Activated CD4-positive, alpha-beta memory T cell treated with anti-CD3 and anti-CD28 coated beads for 36 hours (primary cell): ENCODE measurements around the gene SNTG2. TPM values are rescaled to one million over a fixed set of nuclear protein-coding genes. Genes with fewer than 3 reads are reported as not detected.

ENCODE experiments used
- CTCF ChIA-PET: fragments of 350-600 bp; sonication (Branson Sonifier 250); formaldehyde crosslinking; loops from one replicate; lab custom pipeline; 2021; ENCODE audit warnings: antibody characterized with exemption, inconsistent platforms; lab: Charles Lee
- POLR2A ChIA-PET: fragments of 350-600 bp; sonication (Branson Sonifier 250); formaldehyde crosslinking; loops from one replicate; lab custom pipeline; 2021; ENCODE audit warnings: antibody characterized with exemption; lab: Charles Lee
- DNase-seq: peaks from one replicate; pipeline ENCODE4 v3.0.0-alpha.2; 2020
- H3K27ac Mint-ChIP-seq: one replicate; pipeline ENCODE4 v1.8.0; 2021; ENCODE audit warnings: mixed read lengths
- H3K27me3 Mint-ChIP-seq: one replicate; pipeline ENCODE4 v1.8.0; 2021; ENCODE audit warnings: mixed read lengths
- H3K36me3 Mint-ChIP-seq: one replicate; pipeline ENCODE4 v1.8.0; 2021; ENCODE audit warnings: mixed read lengths
- H3K4me1 Mint-ChIP-seq: one replicate; pipeline ENCODE4 v1.8.0; 2021; ENCODE audit warnings: low read depth, mixed read lengths
- H3K4me3 Mint-ChIP-seq: one replicate; pipeline ENCODE4 v1.8.0; 2021; ENCODE audit warnings: mild to moderate bottlenecking, mixed read lengths
- H3K9me3 Mint-ChIP-seq: one replicate; pipeline ENCODE4 v1.8.0; 2021; ENCODE audit warnings: mixed read lengths
- intact Hi-C: fragments of 100-400 bp; cut with micrococcal nuclease; formaldehyde crosslinking; loops from one replicate; pipeline ENCODE4 v1.15.1; 2023
- total RNA-seq, 2 experiments: library from RNA; stranded (reverse); gene quantifications; one replicate each; pipeline ENCODE4 v1.2.3, GENCODE V29; 2021

Gene SNTG2
- total RNA-seq, 2 experiments from 2014 or later: 0.67 to 0.94 TPM

GRCh38 chr2:1231466-1232063 lies 280.9 kb downstream of the SNTG2 start:
- Mint-ChIP-seq H3K36me3 (no peaks in the 10 kb centered on the region), H3K27ac (no peak overlapping the region), H3K27me3 (no peaks in the 10 kb centered on the region), H3K9me3 (no peaks in the 10 kb centered on the region), H3K4me3 (no peak overlapping the region), H3K4me1 (no peaks in the 10 kb centered on the region)
- ChIA-PET POLR2A (no interaction called here), CTCF (no interaction called here)
- DNase-seq: no peak
- intact Hi-C loops: no loop called here

GRCh38 chr2:1233281-1233680 lies 282.6 kb downstream of the SNTG2 start:
- intact Hi-C loops: no loop called here
- ChIA-PET CTCF (no interaction called here), POLR2A (no interaction called here)
- Mint-ChIP-seq H3K9me3 (no peaks in the 10 kb centered on the region), H3K27ac (no peak overlapping the region), H3K4me3 (no peak overlapping the region), H3K27me3 (no peaks in the 10 kb centered on the region), H3K4me1 (no peaks in the 10 kb centered on the region), H3K36me3 (no peaks in the 10 kb centered on the region)
- no peak for DNase-seq

GRCh38 chr2:1234731-1235308 lies 284.2 kb downstream of the SNTG2 start:
- Mint-ChIP-seq H3K36me3 (no peaks in the 10 kb centered on the region), H3K9me3 (no peaks in the 10 kb centered on the region), H3K27ac (no peak overlapping the region), H3K4me3 (no peak overlapping the region), H3K27me3 (no peaks in the 10 kb centered on the region), H3K4me1 (no peaks in the 10 kb centered on the region)
- ChIA-PET CTCF (no interaction called here), POLR2A (no interaction called here)
- intact Hi-C loops: no loop called here
- no peak for DNase-seq

GRCh38 chr2:1235806-1236205 lies 285.2 kb downstream of the SNTG2 start:
- intact Hi-C loops: no loop called here
- no peaks in the 10 kb centered on the region for H3K9me3 Mint-ChIP-seq
- no peaks in the 10 kb centered on the region for H3K4me1 Mint-ChIP-seq
- POLR2A ChIA-PET: no interaction called here
- DNase-seq: no peak
- CTCF ChIA-PET: no interaction called here
- H3K27ac Mint-ChIP-seq: no peak overlapping the region
- H3K4me3 Mint-ChIP-seq: no peak overlapping the region
- H3K36me3 Mint-ChIP-seq: no peaks in the 10 kb centered on the region
- no peaks in the 10 kb centered on the region for H3K27me3 Mint-ChIP-seq

DNA sequence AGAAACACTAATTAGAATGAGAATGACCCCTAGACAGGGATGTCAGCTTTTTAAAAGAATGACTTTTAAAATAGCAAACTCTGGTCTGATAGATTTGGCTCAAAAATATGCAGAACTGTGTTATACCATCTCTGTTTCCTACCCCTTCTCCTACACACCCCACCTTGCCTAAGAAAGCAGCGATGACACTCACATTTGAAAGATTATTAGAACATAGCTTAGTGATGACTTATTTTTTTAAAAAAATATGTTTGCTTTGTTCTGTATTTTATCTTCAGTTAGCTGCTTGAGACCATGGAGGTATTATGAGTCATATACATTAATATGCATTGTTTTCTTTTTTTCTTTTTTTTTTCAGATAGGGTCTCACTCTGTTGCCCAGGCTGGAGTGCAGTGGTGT lies 286.0 kb downstream of the SNTG2 start:
- Mint-ChIP-seq H3K36me3 (no peaks in the 10 kb centered on the region), H3K27me3 (no peaks in the 10 kb centered on the region), H3K4me1 (no peaks in the 10 kb centered on the region), H3K9me3 (no peaks in the 10 kb centered on the region), H3K27ac (no peak overlapping the region), H3K4me3 (no peak overlapping the region)
- intact Hi-C loops: no loop called here
- ChIA-PET POLR2A (no interaction called here), CTCF (no interaction called here)
- DNase-seq: no peak

GRCh38 chr2:1237783-1238182 lies 287.1 kb downstream of the SNTG2 start:
- Mint-ChIP-seq H3K4me1 (no peaks in the 10 kb centered on the region), H3K27me3 (no peaks in the 10 kb centered on the region), H3K4me3 (no peak overlapping the region), H3K36me3 (no peaks in the 10 kb centered on the region), H3K27ac (no peak overlapping the region), H3K9me3 (no peaks in the 10 kb centered on the region)
- no peak for DNase-seq
- ChIA-PET POLR2A (no interaction called here), CTCF (no interaction called here)
- intact Hi-C loops: no loop called here

- DNase-seq: no peak
- POLR2A ChIA-PET: no interaction called here
- CTCF ChIA-PET: no interaction called here
- H3K36me3 Mint-ChIP-seq: no peaks in the 10 kb centered on the region
- H3K4me1 Mint-ChIP-seq: no peaks in the 10 kb centered on the region
- intact Hi-C loops: no loop called here
- no peak overlapping the region for H3K4me3 Mint-ChIP-seq
- H3K27me3 Mint-ChIP-seq: no peaks in the 10 kb centered on the region
- H3K27ac Mint-ChIP-seq: no peak overlapping the region
- H3K9me3 Mint-ChIP-seq: no peaks in the 10 kb centered on the region
These were observed 288.0 kb downstream of the SNTG2 start for GRCh38 chr2:1238598-1239138.

GRCh38 chr2:1245193-1245592 lies 294.5 kb downstream of the SNTG2 start:
- Mint-ChIP-seq H3K4me1 (peaks cover under 1% of the 10 kb centered on the region), H3K4me3 (no peak overlapping the region), H3K36me3 (no peaks in the 10 kb centered on the region), H3K27me3 (no peaks in the 10 kb centered on the region), H3K9me3 (no peaks in the 10 kb centered on the region), H3K27ac (no peak overlapping the region)
- ChIA-PET CTCF (no interaction called here), POLR2A (no interaction called here)
- intact Hi-C loops: no loop called here
- no peak for DNase-seq

GRCh38 chr2:1246239-1246638 lies 295.6 kb downstream of the SNTG2 start:
- ChIA-PET CTCF (no interaction called here), POLR2A (no interaction called here)
- H3K27me3 Mint-ChIP-seq: no peaks in the 10 kb centered on the region
- no peak overlapping the region for H3K4me3 Mint-ChIP-seq
- intact Hi-C loops: no loop called here
- no peaks in the 10 kb centered on the region for H3K36me3 Mint-ChIP-seq
- no peaks in the 10 kb centered on the region for H3K9me3 Mint-ChIP-seq
- no peak for DNase-seq
- H3K4me1 Mint-ChIP-seq: peaks cover 5% of the 10 kb centered on the region
- H3K27ac Mint-ChIP-seq: no peak overlapping the region

- H3K4me1 Mint-ChIP-seq: peaks cover 5% of the 10 kb centered on the region
- CTCF ChIA-PET: no interaction called here
- H3K4me3 Mint-ChIP-seq: no peak overlapping the region
- POLR2A ChIA-PET: no interaction called here
- H3K9me3 Mint-ChIP-seq: no peaks in the 10 kb centered on the region
- no peaks in the 10 kb centered on the region for H3K36me3 Mint-ChIP-seq
- H3K27me3 Mint-ChIP-seq: no peaks in the 10 kb centered on the region
- no peak for DNase-seq
- no peak overlapping the region for H3K27ac Mint-ChIP-seq
- intact Hi-C loops: no loop called here
These were observed 296.3 kb downstream of the SNTG2 start for GRCh38 chr2:1246991-1247390.

DNA sequence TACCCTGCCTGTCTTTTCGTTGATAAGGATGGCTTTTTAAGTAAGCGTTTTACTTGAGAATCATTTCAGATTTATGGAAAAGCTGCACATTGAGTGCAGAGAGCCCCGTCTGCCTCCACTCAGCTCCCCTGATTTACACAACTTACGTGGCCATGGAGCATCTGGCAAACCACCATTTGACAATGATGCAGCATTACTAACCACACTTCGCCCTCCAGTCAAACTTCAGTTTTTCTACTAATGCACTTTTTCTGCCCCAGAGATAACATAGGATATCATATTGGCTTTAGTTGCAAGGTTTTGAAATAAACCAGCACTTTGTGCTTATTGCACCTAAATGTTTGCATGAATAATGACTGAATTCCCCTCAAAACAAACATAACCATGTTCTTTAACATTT lies 297.5 kb downstream of the SNTG2 start:
- Mint-ChIP-seq H3K27me3 (no peaks in the 10 kb centered on the region), H3K4me1 (peaks cover 5% of the 10 kb centered on the region), H3K9me3 (no peaks in the 10 kb centered on the region), H3K36me3 (no peaks in the 10 kb centered on the region), H3K27ac (no peak overlapping the region), H3K4me3 (no peak overlapping the region)
- intact Hi-C loops: no loop called here
- POLR2A ChIA-PET: no interaction called here
- CTCF ChIA-PET: no interaction called here
- no peak for DNase-seq

DNA sequence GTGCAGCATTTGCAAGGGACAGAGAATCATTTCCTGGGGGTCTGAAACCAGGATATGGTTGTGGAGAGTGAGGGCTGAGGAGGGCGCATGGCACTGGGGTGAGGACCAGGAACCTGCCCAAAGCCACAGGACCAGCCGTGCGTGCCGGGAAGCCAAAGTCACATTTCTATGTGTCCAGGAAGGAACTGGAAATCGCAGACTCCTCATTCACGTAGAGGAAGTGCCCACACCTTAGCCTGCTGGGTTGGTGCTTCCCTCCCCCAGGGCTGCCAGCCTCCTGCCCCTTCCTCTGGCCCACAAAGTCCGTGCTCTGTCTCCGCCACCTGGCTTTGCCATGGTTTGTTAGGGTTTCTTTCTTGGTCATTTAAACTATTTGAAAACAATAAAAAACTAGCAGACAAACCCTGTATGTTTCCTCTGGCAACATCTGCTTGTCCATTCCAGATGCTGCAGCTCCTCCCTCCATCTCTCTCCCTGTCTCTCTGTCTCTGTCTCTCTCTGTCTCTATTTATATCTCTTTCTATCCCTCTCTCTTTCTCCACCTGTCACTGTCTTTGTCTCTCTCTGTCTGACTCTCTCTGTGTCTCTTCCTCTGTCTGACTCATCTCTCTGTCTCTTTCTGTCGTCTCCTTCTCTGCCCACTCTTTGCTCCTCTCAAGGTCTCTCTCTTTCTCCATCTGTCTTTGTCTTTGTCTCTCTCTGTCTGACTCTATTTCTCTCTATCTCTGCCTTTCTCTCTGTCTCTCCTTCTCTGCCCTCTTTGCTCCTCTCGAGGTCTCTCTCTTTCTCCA lies 299.4 kb downstream of the SNTG2 start:
- intact Hi-C loops: no loop called here
- no peaks in the 10 kb centered on the region for H3K36me3 Mint-ChIP-seq
- H3K9me3 Mint-ChIP-seq: no peaks in the 10 kb centered on the region
- no peaks in the 10 kb centered on the region for H3K27me3 Mint-ChIP-seq
- H3K4me1 Mint-ChIP-seq: peaks cover 5% of the 10 kb centered on the region
- ChIA-PET POLR2A (no interaction called here), CTCF (no interaction called here)
- no peak overlapping the region for H3K4me3 Mint-ChIP-seq
- H3K27ac Mint-ChIP-seq: no peak overlapping the region
- no peak for DNase-seq
